ENCODE results near the gene TF. TPM values are rescaled to one million over a fixed set of nuclear protein-coding genes. Genes with fewer than 3 reads are reported as not detected.

The TF gene
- total RNA-seq, 2 experiments from 2014 or later: 0.60 to 0.97 TPM

Other genes with a start within 250 kb of the TF start
- 100 to 1,000 TPM; 183 to 200 TPM for gene CDV3, start 172.7 kb upstream of the TF start, total RNA-seq
- gene TOPBP1, start 84.5 kb upstream of the TF start, total RNA-seq: 10 to 100 TPM; 82.0 to 84.0 TPM
- 10 to 100 TPM; 39.3 to 39.7 TPM for gene SRPRB, start 59.4 kb downstream of the TF start, total RNA-seq
- under 1 TPM; 0.39 to 0.40 TPM for gene RAB6B, start 149.5 kb downstream of the TF start, total RNA-seq